CD4-positive, alpha-beta T cell treated with Interleukin-17A for 4 hours (primary cell): Measurements from ENCODE around the gene PARVB.

Experiments used
- DNase-seq: peaks from one replicate; pipeline ENCODE4 v3.0.0-alpha.2; 2020; ENCODE audit warnings: mixed read lengths

The PARVB gene

GRCh38 chr22:44024288-44024921 is at the start of gene PARVB:
PARVB (plus strand) TSS chr22:44024302; CDS start chr22:44024340, 38 bp downstream.
- DNase-seq = peak; percentile 20

- DNase-seq = no peak
Observed at GRCh38 chr22:43975041-43975440, 49.1 kb upstream of the PARVB start.

- no peak for DNase-seq
Observed at GRCh38 chr22:43976861-43977795, 47.0 kb upstream of the PARVB start.

GRCh38 chr22:43978558-43978957 is 45.5 kb upstream of the PARVB start:
- no peak for DNase-seq

GRCh38 chr22:43980579-43980978 is 43.5 kb upstream of the PARVB start:
- no peak for DNase-seq

- no peak for DNase-seq
Observed at GRCh38 chr22:43980996-43981395, 43.1 kb upstream of the PARVB start.

- DNase-seq = no peak
Observed at GRCh38 chr22:43983808-43984207, 40.3 kb upstream of the PARVB start.

GRCh38 chr22:43985532-43985931 is 38.6 kb upstream of the PARVB start:
- DNase-seq = no peak

- DNase-seq = no peak
Observed at GRCh38 chr22:43988116-43988820, 35.8 kb upstream of the PARVB start.

GRCh38 chr22:43988960-43989359 is 35.1 kb upstream of the PARVB start:
- DNase-seq = no peak

- DNase-seq = no peak
Observed at GRCh38 chr22:43990044-43990443, 34.1 kb upstream of the PARVB start.

- DNase-seq = no peak
Observed at GRCh38 chr22:43991316-43992020, 32.6 kb upstream of the PARVB start.

- DNase-seq = no peak
Observed at GRCh38 chr22:43992331-43992821, 31.7 kb upstream of the PARVB start.

GRCh38 chr22:43993072-43993760 is 30.9 kb upstream of the PARVB start:
- peak; percentile 69 for DNase-seq

- DNase-seq = no peak
Observed at GRCh38 chr22:43994006-43994405, 30.1 kb upstream of the PARVB start.

GRCh38 chr22:43994416-43994815 is 29.7 kb upstream of the PARVB start:
- DNase-seq = no peak

GRCh38 chr22:43995057-43995685 is 28.9 kb upstream of the PARVB start:
- DNase-seq = no peak

GRCh38 chr22:43995798-43996169 is 28.3 kb upstream of the PARVB start:
- no peak for DNase-seq

GRCh38 chr22:43996170-43996980 is 27.7 kb upstream of the PARVB start:
- peak; percentile 81 for DNase-seq

- DNase-seq = no peak
Observed at GRCh38 chr22:43996981-43997265, 27.2 kb upstream of the PARVB start.

- DNase-seq = no peak
Observed at GRCh38 chr22:43998679-43999264, 25.3 kb upstream of the PARVB start.
